PFSK-1 (cell line): ENCODE data around the gene SND1.

Experiments
- POLR2AphosphoS5 ChIP-seq: IDR thresholded peaks from 2 replicates; pipeline ENCODE4 v1.6.1; 2012; ENCODE audit warnings: low read depth, mild to moderate bottlenecking, control low read depth, low read length, moderate library complexity
- SIN3A ChIP-seq: IDR thresholded peaks from 2 replicates; pipeline ENCODE4 v1.6.1; 2012; ENCODE audit warnings: mild to moderate bottlenecking, low read length, moderate library complexity, borderline replicate concordance; ENCODE audit not compliant: insufficient read depth
- TAF1 ChIP-seq: IDR thresholded peaks from 2 replicates; pipeline ENCODE4 v1.6.1; 2012; ENCODE audit warnings: low read length, control low read depth, borderline replicate concordance; ENCODE audit not compliant: insufficient read depth
- TF ChIP-seq, protein P1 (sequence below), 2 experiments: IDR thresholded peaks; 2 replicates each; pipeline versions ENCODE4 v1.6.1 to v1.8.0; 2011 to 2012; ENCODE audit warnings: low read depth in 2 of 2, low read length in 2 of 2, control low read depth in 1 of 2, inconsistent platforms in 1 of 2, mild to moderate bottlenecking in 1 of 2, moderate library complexity in 1 of 2; ENCODE audit not compliant: insufficient read depth in 1 of 2

DNA sequence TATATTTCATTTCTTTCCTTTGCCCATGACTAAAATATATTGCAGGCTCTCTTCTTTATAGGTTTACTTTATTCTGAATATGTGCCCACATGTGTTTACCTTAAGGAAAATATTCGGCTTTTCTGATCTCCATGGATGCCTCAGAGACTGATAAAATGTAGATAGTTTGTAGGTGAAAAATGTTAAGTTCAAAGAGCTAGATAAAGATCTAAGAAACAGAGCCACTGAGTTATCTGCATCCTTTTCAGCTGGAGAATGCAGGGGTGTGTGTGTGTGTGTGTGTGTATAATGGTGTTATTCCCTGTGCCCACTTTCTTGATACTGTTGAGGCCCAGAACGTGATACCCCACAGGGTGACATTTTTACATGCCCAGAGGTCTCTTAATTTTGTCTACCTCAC is 228.5 kb downstream of the SND1 start:
- TF ChIP-seq SIN3A, result no peak
- no peak for TF ChIP-seq TAF1
- no peak for TF ChIP-seq POLR2AphosphoS5
- TF ChIP-seq, protein P1, sequence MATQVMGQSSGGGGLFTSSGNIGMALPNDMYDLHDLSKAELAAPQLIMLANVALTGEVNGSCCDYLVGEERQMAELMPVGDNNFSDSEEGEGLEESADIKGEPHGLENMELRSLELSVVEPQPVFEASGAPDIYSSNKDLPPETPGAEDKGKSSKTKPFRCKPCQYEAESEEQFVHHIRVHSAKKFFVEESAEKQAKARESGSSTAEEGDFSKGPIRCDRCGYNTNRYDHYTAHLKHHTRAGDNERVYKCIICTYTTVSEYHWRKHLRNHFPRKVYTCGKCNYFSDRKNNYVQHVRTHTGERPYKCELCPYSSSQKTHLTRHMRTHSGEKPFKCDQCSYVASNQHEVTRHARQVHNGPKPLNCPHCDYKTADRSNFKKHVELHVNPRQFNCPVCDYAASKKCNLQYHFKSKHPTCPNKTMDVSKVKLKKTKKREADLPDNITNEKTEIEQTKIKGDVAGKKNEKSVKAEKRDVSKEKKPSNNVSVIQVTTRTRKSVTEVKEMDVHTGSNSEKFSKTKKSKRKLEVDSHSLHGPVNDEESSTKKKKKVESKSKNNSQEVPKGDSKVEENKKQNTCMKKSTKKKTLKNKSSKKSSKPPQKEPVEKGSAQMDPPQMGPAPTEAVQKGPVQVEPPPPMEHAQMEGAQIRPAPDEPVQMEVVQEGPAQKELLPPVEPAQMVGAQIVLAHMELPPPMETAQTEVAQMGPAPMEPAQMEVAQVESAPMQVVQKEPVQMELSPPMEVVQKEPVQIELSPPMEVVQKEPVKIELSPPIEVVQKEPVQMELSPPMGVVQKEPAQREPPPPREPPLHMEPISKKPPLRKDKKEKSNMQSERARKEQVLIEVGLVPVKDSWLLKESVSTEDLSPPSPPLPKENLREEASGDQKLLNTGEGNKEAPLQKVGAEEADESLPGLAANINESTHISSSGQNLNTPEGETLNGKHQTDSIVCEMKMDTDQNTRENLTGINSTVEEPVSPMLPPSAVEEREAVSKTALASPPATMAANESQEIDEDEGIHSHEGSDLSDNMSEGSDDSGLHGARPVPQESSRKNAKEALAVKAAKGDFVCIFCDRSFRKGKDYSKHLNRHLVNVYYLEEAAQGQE (IDR thresholded peaks at IDR 0.05; ENCODE audit: insufficient read depth in 1 of 2, low read depth in 2 of 2, low read length in 2 of 2), result no peak
